Mesenchymal stem cell (in vitro differentiated cells and primary cell): ENCODE measurements around the gene TMEM150A.
A peak's percentile ranks its signal among the peaks of the same experiment; 100 is the strongest.

Experiments
- DNase-seq: peaks from one replicate; pipeline ENCODE4 v3.0.0-alpha.2; 2013
- H2AFZ ChIP-seq: one replicate; pipeline ENCODE4 v1.6.1; 2013; ENCODE audit warnings: low read depth, mild to moderate bottlenecking, control low read depth, inconsistent platforms, low read length, moderate library complexity
- H2AK5ac ChIP-seq: 2 replicates; pipeline ENCODE4 v1.6.1; 2013; ENCODE audit warnings: low read length, moderate library complexity, mild to moderate bottlenecking, inconsistent platforms; ENCODE audit not compliant: severe bottlenecking
- H2BK120ac ChIP-seq: one replicate; pipeline ENCODE4 v1.6.1; 2013; ENCODE audit warnings: low read depth, mild to moderate bottlenecking, inconsistent platforms, low read length, moderate library complexity
- H2BK12ac ChIP-seq, 2 experiments: one replicate each; pipeline ENCODE4 v1.6.1; 2013; ENCODE audit warnings: inconsistent platforms in 2 of 2, low read length in 2 of 2, mild to moderate bottlenecking in 2 of 2, moderate library complexity in 2 of 2, control low read depth in 1 of 2
- H2BK15ac ChIP-seq: one replicate; pipeline ENCODE4 v1.6.1; 2013; ENCODE audit warnings: mild to moderate bottlenecking, low read depth, inconsistent platforms; ENCODE audit not compliant: poor library complexity, severe bottlenecking
- H2BK5ac ChIP-seq: 2 replicates; pipeline ENCODE4 v1.6.1; 2013; ENCODE audit warnings: low read depth, mild to moderate bottlenecking, low read length, control low read depth, inconsistent platforms; ENCODE audit not compliant: poor library complexity, severe bottlenecking
- H3K14ac ChIP-seq, 2 experiments: one replicate each; pipeline ENCODE4 v1.6.1; 2013; ENCODE audit warnings: inconsistent platforms in 2 of 2, low read length in 2 of 2, control low read depth in 1 of 2, mild to moderate bottlenecking in 1 of 2, moderate library complexity in 1 of 2
- H3K18ac ChIP-seq, 2 experiments: one replicate each; pipeline ENCODE4 v1.6.1; 2013; ENCODE audit warnings: inconsistent platforms in 2 of 2, low read length in 2 of 2, control low read depth in 1 of 2, low read depth in 1 of 2, mild to moderate bottlenecking in 1 of 2
- H3K23ac ChIP-seq, 2 experiments: one replicate each; pipeline ENCODE4 v1.6.1; 2013; ENCODE audit warnings: inconsistent platforms in 2 of 2, low read length in 2 of 2, mild to moderate bottlenecking in 2 of 2, moderate library complexity in 2 of 2, control low read depth in 1 of 2
- H3K27ac ChIP-seq: 2 replicates; pipeline ENCODE4 v1.5.1; 2013; ENCODE audit warnings: mild to moderate bottlenecking, moderate library complexity, low read length, control low read depth, inconsistent platforms; ENCODE audit not compliant: poor library complexity, severe bottlenecking
- H3K27me3 ChIP-seq, 2 experiments: 2 replicates each; pipeline versions ENCODE4 v1.6.1 to v1.7.0; 2013; ENCODE audit warnings: low read length in 2 of 2, mild to moderate bottlenecking in 2 of 2, moderate library complexity in 2 of 2, control low read depth in 1 of 2, inconsistent platforms in 1 of 2; ENCODE audit not compliant: control insufficient read depth in 1 of 2, insufficient read depth in 1 of 2
- H3K36me3 ChIP-seq, 2 experiments: 2 replicates each; pipeline versions ENCODE4 v1.6.1 to v1.7.0; 2013; ENCODE audit warnings: low read length in 2 of 2, control low read depth in 1 of 2, inconsistent platforms in 1 of 2, low read depth in 1 of 2, mild to moderate bottlenecking in 1 of 2; ENCODE audit not compliant: insufficient read depth in 2 of 2, control insufficient read depth in 1 of 2
- H3K4ac ChIP-seq, 2 experiments: one replicate each; pipeline ENCODE4 v1.6.1; 2013; ENCODE audit warnings: inconsistent platforms in 2 of 2, low read length in 2 of 2, mild to moderate bottlenecking in 2 of 2, moderate library complexity in 2 of 2, control low read depth in 1 of 2, low read depth in 1 of 2
- H3K4me1 ChIP-seq: 2 replicates; pipeline ENCODE4 v1.6.1; 2013; ENCODE audit warnings: low read depth, low read length, control low read depth; ENCODE audit not compliant: control insufficient read depth, insufficient read depth
- H3K4me2 ChIP-seq: 2 replicates; pipeline ENCODE4 v1.6.1; 2013; ENCODE audit warnings: low read length, mild to moderate bottlenecking, inconsistent platforms; ENCODE audit not compliant: poor library complexity, severe bottlenecking
- H3K4me3 ChIP-seq, 2 experiments: 2 replicates each; pipeline versions ENCODE4 v1.5.1 to v1.7.0; 2013; ENCODE audit warnings: low read length in 2 of 2, mild to moderate bottlenecking in 2 of 2, control low read depth in 1 of 2, low read depth in 1 of 2; ENCODE audit not compliant: insufficient read depth in 1 of 2
- H3K79me1 ChIP-seq: replicated peaks from 2 replicates; pipeline ENCODE4 v1.6.1; 2013; ENCODE audit warnings: mild to moderate bottlenecking, control low read depth, low read length, inconsistent platforms; ENCODE audit not compliant: poor library complexity, severe bottlenecking
- H3K9ac ChIP-seq: 2 replicates; pipeline ENCODE4 v1.7.0; 2013; ENCODE audit warnings: mild to moderate bottlenecking, low read length, moderate library complexity
- H3K9me3 ChIP-seq: 2 replicates; pipeline ENCODE4 v1.7.0; 2013; ENCODE audit warnings: mild to moderate bottlenecking, low read length; ENCODE audit not compliant: control insufficient read depth
- H4K8ac ChIP-seq: one replicate; pipeline ENCODE4 v1.6.1; 2013; ENCODE audit warnings: inconsistent platforms, mild to moderate bottlenecking, low read length, moderate library complexity
- H4K91ac ChIP-seq: one replicate; pipeline ENCODE4 v1.6.1; 2013; ENCODE audit warnings: mild to moderate bottlenecking, low read length, inconsistent platforms
- WGBS: methylation state at CpG from one replicate; pipeline ENCODE4 v1.1.7; 2013; ENCODE audit warnings: mixed read lengths; 5-methylcytosine and 5-hydroxymethylcytosine counted together

TMEM150A gene

DNA sequence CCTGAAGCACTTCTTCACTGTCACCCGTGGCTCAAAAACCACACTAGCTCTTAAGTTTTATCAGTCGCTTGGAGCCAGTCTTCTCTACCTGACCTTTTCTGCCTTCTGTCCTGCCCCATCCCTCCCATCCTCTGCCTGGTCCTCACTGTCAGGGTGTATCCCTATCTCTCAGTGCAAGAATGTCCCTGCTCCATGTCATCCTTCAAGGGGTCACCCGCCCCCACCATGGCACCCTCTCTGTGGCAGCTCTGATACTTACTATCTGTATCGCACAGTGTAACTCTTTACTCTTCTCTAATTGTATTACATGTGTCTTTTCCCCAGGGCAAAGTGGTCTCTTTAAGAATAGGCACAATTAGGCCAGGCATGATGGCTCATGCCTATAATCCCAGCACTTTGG, 13.9 kb downstream of the TMEM150A start:
- H3K36me3 ChIP-seq: peaks cover 7 to 14% of the 10 kb centered on the region in 2 experiments
- H2BK5ac ChIP-seq: no peak overlapping the region
- peaks cover 3% of the 10 kb centered on the region for H3K79me1 ChIP-seq
- peak overlapping the region; percentile 9 for H2BK120ac ChIP-seq
- peaks cover 34% of the 10 kb centered on the region for H3K4me1 ChIP-seq
- H2BK15ac ChIP-seq: no peak overlapping the region
- no peak overlapping the region for H3K4me2 ChIP-seq
- H3K27me3 ChIP-seq: no peaks in the 10 kb centered on the region
- peak overlapping the region; percentile 75 for H2AK5ac ChIP-seq
- no peaks in the 10 kb centered on the region for H3K9me3 ChIP-seq
- H3K9ac ChIP-seq: no peak overlapping the region
- H3K4ac ChIP-seq: peak overlapping the region in 1 of 2 experiments; percentile 18
- H4K8ac ChIP-seq: no peak overlapping the region
- peak overlapping the region; percentile 65 to 70 for H2BK12ac ChIP-seq
- no peak overlapping the region for H3K23ac ChIP-seq
- WGBS: 93% methylated on average over 4 of the region's 4 CpGs
- H3K14ac ChIP-seq: no peak overlapping the region
- DNase-seq: no peak
- H3K18ac ChIP-seq: no peak overlapping the region
- H3K27ac ChIP-seq: peak overlapping the region; percentile 18
- peak overlapping the region; percentile 28 for H4K91ac ChIP-seq
- H3K4me3 ChIP-seq: no peak overlapping the region
- no peak overlapping the region for H2AFZ ChIP-seq

DNA sequence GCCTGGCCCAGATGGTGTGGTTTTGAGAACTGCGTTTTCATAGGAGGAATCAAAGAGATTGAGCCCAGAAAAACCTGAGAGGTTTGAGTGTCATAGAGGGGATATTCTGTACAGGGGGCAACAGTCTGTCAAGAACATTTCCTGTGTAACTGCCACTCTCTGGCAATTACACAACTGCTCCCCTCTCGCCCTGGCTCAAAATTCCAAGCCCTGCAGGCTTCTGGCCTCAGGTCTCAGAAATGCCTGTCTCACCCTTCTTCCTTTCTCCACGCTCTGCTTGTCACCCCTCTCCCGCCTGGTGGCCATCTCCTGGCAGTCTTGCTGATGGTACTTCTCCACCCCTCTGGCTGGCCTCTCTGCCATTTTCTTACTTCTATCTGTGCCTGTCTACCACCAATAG, 14.3 kb downstream of the TMEM150A start:
- H3K9ac ChIP-seq: no peak overlapping the region
- H2BK15ac ChIP-seq: no peak overlapping the region
- WGBS: 79% methylated on average over 4 of the region's 4 CpGs
- peaks cover 6 to 17% of the 10 kb centered on the region in 2 experiments for H3K36me3 ChIP-seq
- peaks cover 34% of the 10 kb centered on the region for H3K4me1 ChIP-seq
- peak overlapping the region; percentile 18 for H3K27ac ChIP-seq
- DNase-seq: no peak
- H3K18ac ChIP-seq: peak overlapping the region in 1 of 2 experiments; percentile 18
- no peak overlapping the region for H3K14ac ChIP-seq
- no peak overlapping the region for H3K4me2 ChIP-seq
- H3K79me1 ChIP-seq: peaks cover 3% of the 10 kb centered on the region
- no peak overlapping the region for H2BK5ac ChIP-seq
- no peak overlapping the region for H4K8ac ChIP-seq
- peak overlapping the region; percentile 29 to 65 for H2BK12ac ChIP-seq
- no peaks in the 10 kb centered on the region for H3K9me3 ChIP-seq
- H3K4me3 ChIP-seq: no peak overlapping the region
- no peak overlapping the region for H2AFZ ChIP-seq
- H4K91ac ChIP-seq: no peak overlapping the region
- peak overlapping the region; percentile 75 for H2AK5ac ChIP-seq
- no peak overlapping the region for H3K4ac ChIP-seq
- peak overlapping the region; percentile 9 for H2BK120ac ChIP-seq
- no peak overlapping the region for H3K23ac ChIP-seq
- H3K27me3 ChIP-seq: no peaks in the 10 kb centered on the region

DNA sequence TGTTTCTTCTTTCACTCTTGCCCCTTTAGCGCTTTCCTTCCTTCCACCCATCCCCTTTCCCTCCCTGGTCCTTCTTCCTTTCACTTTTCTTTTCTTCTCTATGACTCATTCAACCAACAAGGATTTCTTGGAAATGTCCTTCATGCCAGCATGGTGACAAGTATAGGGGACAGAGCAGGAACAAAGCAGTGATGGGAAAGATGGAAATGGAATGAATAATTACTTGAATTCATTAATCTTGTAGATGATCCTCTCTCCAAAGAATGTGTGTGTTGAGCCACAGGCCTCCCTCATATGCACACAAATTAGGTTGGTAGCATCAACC, 16.8 kb downstream of the TMEM150A start:
- peak overlapping the region; percentile 96 for H4K8ac ChIP-seq
- H3K27me3 ChIP-seq: no peaks in the 10 kb centered on the region
- peak; percentile 81 for DNase-seq
- H3K27ac ChIP-seq: peak overlapping the region; percentile 38
- H3K9me3 ChIP-seq: no peaks in the 10 kb centered on the region
- H3K9ac ChIP-seq: peak overlapping the region; percentile 85
- no peak overlapping the region for H2BK5ac ChIP-seq
- peak overlapping the region in 1 of 2 experiments; percentile 84 for H3K4me3 ChIP-seq
- no peak overlapping the region for H2BK15ac ChIP-seq
- peaks cover 29% of the 10 kb centered on the region for H3K4me1 ChIP-seq
- H3K4me2 ChIP-seq: no peak overlapping the region
- peak overlapping the region; percentile 59 to 87 for H3K18ac ChIP-seq
- H4K91ac ChIP-seq: peak overlapping the region; percentile 44
- no peak overlapping the region for H2AFZ ChIP-seq
- H3K79me1 ChIP-seq: peaks cover 4% of the 10 kb centered on the region
- H2AK5ac ChIP-seq: peak overlapping the region; percentile 57
- H2BK120ac ChIP-seq: no peak overlapping the region
- peaks cover 0 to 20% of the 10 kb centered on the region in 2 experiments for H3K36me3 ChIP-seq
- H2BK12ac ChIP-seq: no peak overlapping the region
- H3K23ac ChIP-seq: no peak overlapping the region
- peak overlapping the region; percentile 33 to 63 for H3K4ac ChIP-seq
- WGBS: 55% methylated on average over 1 of the region's 1 CpG
- H3K14ac ChIP-seq: no peak overlapping the region

DNA sequence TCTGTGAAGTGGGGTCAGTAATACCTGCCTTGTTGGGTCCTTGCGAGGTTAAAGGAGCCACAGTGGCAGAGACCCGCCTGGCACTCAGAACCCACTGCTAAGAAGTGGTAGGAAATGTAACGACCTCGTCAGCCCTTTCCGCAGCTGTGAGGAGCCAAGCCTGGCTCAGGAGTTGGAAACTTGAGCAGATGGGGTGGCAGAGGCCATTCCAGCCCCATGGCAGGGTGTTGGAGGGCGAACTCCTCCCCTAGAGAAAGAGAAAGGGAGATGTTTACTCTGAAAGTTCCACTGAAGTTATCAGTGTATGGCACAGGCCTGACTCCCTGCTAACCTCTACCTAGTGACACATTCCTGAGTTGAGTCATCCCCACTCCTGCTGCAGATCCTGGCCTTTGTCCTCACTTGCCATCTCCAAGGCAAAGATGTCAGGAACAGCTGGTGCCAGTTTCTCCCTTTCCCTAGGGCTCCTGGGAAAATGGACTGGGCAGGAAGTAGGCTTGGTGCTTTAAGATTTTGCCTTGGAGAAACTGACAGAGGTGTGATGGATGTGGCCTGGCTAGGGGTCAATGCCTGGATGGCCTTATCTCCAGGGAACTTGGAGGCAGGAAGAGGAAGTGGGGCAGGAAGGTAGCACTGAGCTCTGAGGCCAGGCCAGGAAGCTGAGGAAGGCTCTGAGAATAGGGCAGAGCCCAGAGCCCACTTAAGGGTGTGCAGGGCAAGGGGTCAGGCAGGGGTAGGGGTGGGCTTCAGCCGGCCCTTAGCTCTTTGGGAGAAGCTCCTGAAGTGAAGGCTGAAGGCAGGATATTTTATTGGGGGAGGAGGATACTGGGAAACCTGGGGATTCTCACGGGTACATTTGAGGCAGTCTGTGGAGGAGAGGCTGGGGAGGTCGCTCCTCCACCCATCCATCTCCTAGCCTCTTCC, 17.4 kb downstream of the TMEM150A start:
- peak; percentile 70 for DNase-seq
- peaks cover 4% of the 10 kb centered on the region for H3K79me1 ChIP-seq
- no peaks in the 10 kb centered on the region for H3K27me3 ChIP-seq
- no peak overlapping the region for H3K23ac ChIP-seq
- peak overlapping the region; percentile 85 for H3K9ac ChIP-seq
- H3K4ac ChIP-seq: peak overlapping the region; percentile 70 to 77
- peak overlapping the region; percentile 69 to 76 for H2BK12ac ChIP-seq
- peak overlapping the region in 1 of 2 experiments; percentile 84 for H3K4me3 ChIP-seq
- peak overlapping the region; percentile 87 for H2BK120ac ChIP-seq
- H3K4me2 ChIP-seq: no peak overlapping the region
- WGBS: 52% methylated on average over 7 of the region's 9 CpGs
- H3K4me1 ChIP-seq: peaks cover 24% of the 10 kb centered on the region
- peak overlapping the region; percentile 38 for H3K27ac ChIP-seq
- H3K18ac ChIP-seq: peak overlapping the region; percentile 59 to 87
- H4K8ac ChIP-seq: peak overlapping the region; percentile 96
- peaks cover 0 to 20% of the 10 kb centered on the region in 2 experiments for H3K36me3 ChIP-seq
- no peak overlapping the region for H2BK5ac ChIP-seq
- H3K14ac ChIP-seq: no peak overlapping the region
- peak overlapping the region; percentile 20 for H2AFZ ChIP-seq
- peak overlapping the region; percentile 73 for H2AK5ac ChIP-seq
- peak overlapping the region; percentile 38 for H2BK15ac ChIP-seq
- peak overlapping the region; percentile 48 for H4K91ac ChIP-seq
- H3K9me3 ChIP-seq: no peaks in the 10 kb centered on the region
